ENCODE data around the gene DCAF5. TPM values are rescaled to one million over a fixed set of nuclear protein-coding genes. Genes with fewer than 3 reads are reported as not detected.

Gene DCAF5
- total RNA-seq (60.3 and 62.2 TPM in 2 replicates), polyA plus RNA-seq (58.7 and 65.5 TPM in 2 replicates), polyA minus RNA-seq (27.5 and 43.2 TPM in 2 replicates)
- total RNA-seq (2013) = 20.0 TPM

- ATAC-seq (ENCODE audit: low read depth) = no peak
- WGBS (ENCODE audit: insufficient coverage) = under 1% methylated on average over 26 of the region's 26 CpGs
- peak; percentile 95 for DNase-seq
- Histone ChIP-seq H3K27ac (ENCODE audit: low read length in 2 of 2) (peak within 1 kb of the TSS; percentile 80 to 88), H3K36me3 (replicated peaks in 1 of 2; ENCODE audit: control extremely low read depth in 1 of 2, control insufficient read depth in 1 of 2, extremely low read depth in 1 of 2, insufficient read depth in 2 of 2, low read length in 1 of 2) (peaks cover 3 to 9% of the 10 kb centered on the region in 2 experiments), H3K4me1 (ENCODE audit: control insufficient read depth in 2 of 2, insufficient read depth in 2 of 2, low read length in 2 of 2) (peaks cover 9 to 21% of the 10 kb centered on the region in 2 donors), H3K79me2 (ENCODE audit: control insufficient read depth, insufficient read depth, low read length) (peaks cover 43% of the 10 kb centered on the region), H2AFZ (ENCODE audit: insufficient read depth, low read depth, low read length, poor library complexity, severe bottlenecking) (peak within 1 kb of the TSS; percentile 91), H3K27me3 (replicated peaks in 1 of 4; ENCODE audit: control extremely low read depth in 1 of 4, control insufficient read depth in 3 of 4, insufficient read depth in 4 of 4, low read length in 3 of 4) (no peaks in the 10 kb centered on the region), H3K9ac (ENCODE audit: low read length) (peak within 1 kb of the TSS; percentile 92), H4K20me1 (ENCODE audit: control insufficient read depth, insufficient read depth, low read length, poor library complexity, severe bottlenecking) (peaks cover 36% of the 10 kb centered on the region), H3K4me2 (replicated peaks; ENCODE audit: low read depth, low read length, poor library complexity, severe bottlenecking) (peak within 1 kb of the TSS; percentile 98), H3K4me3 (ENCODE audit: control extremely low read depth in 1 of 5, extremely low read depth in 1 of 5, insufficient read depth in 1 of 5, low read depth in 2 of 5, low read length in 4 of 5) (peak within 1 kb of the TSS; percentile 67 to 94 (median 92)), H3K9me3 (ENCODE audit: control extremely low read depth in 1 of 3, control insufficient read depth in 2 of 3, insufficient read depth in 1 of 3, low read length in 2 of 3) (no peaks in the 10 kb centered on the region)
- TF ChIP-seq CTCF (IDR thresholded peaks at IDR 0.05) (no peak), EZH2 (IDR thresholded peaks at IDR 0.05; ENCODE audit: borderline replicate concordance, insufficient read depth, low read depth, low read length, poor library complexity, severe bottlenecking) (no peak)
- peaks cover 1% of the 10 kb centered on the region for H3K27me3 Mint-ChIP-seq
- H3K4me1 Mint-ChIP-seq = peaks cover 33% of the 10 kb centered on the region
- peak within 1 kb of the TSS; percentile 89 for H3K4me3 Mint-ChIP-seq
- H3K9me3 Mint-ChIP-seq (ENCODE audit: insufficient read depth) = no peaks in the 10 kb centered on the region
- CTCF ChIA-PET = interaction anchor here (2.2 to 2.4 kb wide), 2 partner anchors 23 to 39 kb away, joined by 7 to 15 read pairs; partner anchors contain the start of gene EXD2
- POLR2A ChIA-PET = no interaction called here
- intact Hi-C loops (cut with micrococcal nuclease) = loop anchor here (1.0 to 5.0 kb wide), 5 partner anchors 38 to 1791 kb away; partner anchors contain the start of genes EIF2S1, ERH, EXD2 and SLC39A9
- peak within 1 kb of the TSS; percentile 95 for H3K27ac Mint-ChIP-seq
These were observed at the start of gene DCAF5 for GRCh38 chr14:69152902-69153151. TSS of gene DCAF5 (minus strand) at chr14:69153119. CDS start at chr14:69152978, 141 bp downstream.

GRCh38 chr14:69199786-69200185, 46.9 kb upstream of the DCAF5 start:
- H4K20me1 ChIP-seq (ENCODE audit: control insufficient read depth, insufficient read depth, low read length, poor library complexity, severe bottlenecking) = no peaks in the 10 kb centered on the region

More at GRCh38 chr14:69199786-69200185, 46.9 kb upstream of the DCAF5 start:
- no peaks in the 10 kb centered on the region for H3K27me3 ChIP-seq (replicated peaks in 1 of 4; ENCODE audit: control extremely low read depth in 1 of 4, control insufficient read depth in 3 of 4, insufficient read depth in 4 of 4, low read length in 3 of 4)
- H3K4me3 Mint-ChIP-seq = no peak overlapping the region
- POLR2A ChIA-PET = no interaction called here
- no peak for DNase-seq
- H3K36me3 ChIP-seq (replicated peaks in 1 of 2; ENCODE audit: control extremely low read depth in 1 of 2, control insufficient read depth in 1 of 2, extremely low read depth in 1 of 2, insufficient read depth in 2 of 2, low read length in 1 of 2) = no peaks in the 10 kb centered on the region
- H3K9me3 Mint-ChIP-seq (ENCODE audit: insufficient read depth) = no peaks in the 10 kb centered on the region
- H3K4me3 ChIP-seq (ENCODE audit: control extremely low read depth in 1 of 5, extremely low read depth in 1 of 5, insufficient read depth in 1 of 5, low read depth in 2 of 5, low read length in 4 of 5) = no peak overlapping the region
- H2AFZ ChIP-seq (ENCODE audit: insufficient read depth, low read depth, low read length, poor library complexity, severe bottlenecking) = no peak overlapping the region
- no peak overlapping the region for H3K9ac ChIP-seq (ENCODE audit: low read length)
- no peak overlapping the region for H3K4me2 ChIP-seq (replicated peaks; ENCODE audit: low read depth, low read length, poor library complexity, severe bottlenecking)
- no peak for ATAC-seq (ENCODE audit: low read depth)
- H3K4me1 ChIP-seq (ENCODE audit: control insufficient read depth in 2 of 2, insufficient read depth in 2 of 2, low read length in 2 of 2) = no peaks in the 10 kb centered on the region
- H3K9me3 ChIP-seq (ENCODE audit: control extremely low read depth in 1 of 3, control insufficient read depth in 2 of 3, insufficient read depth in 1 of 3, low read length in 2 of 3) = no peaks in the 10 kb centered on the region
- no peaks in the 10 kb centered on the region for H3K27me3 Mint-ChIP-seq
- no peak overlapping the region for H3K27ac ChIP-seq (ENCODE audit: low read length in 2 of 2)
- no peaks in the 10 kb centered on the region for H3K4me1 Mint-ChIP-seq
- intact Hi-C loops (cut with micrococcal nuclease) = no loop called here
- H3K79me2 ChIP-seq (ENCODE audit: control insufficient read depth, insufficient read depth, low read length) = peaks cover 14% of the 10 kb centered on the region
- WGBS (ENCODE audit: insufficient coverage) = no CpG with 5 or more reads among the region's 10 CpGs
- TF ChIP-seq CTCF (IDR thresholded peaks at IDR 0.05) = no peak
- TF ChIP-seq EZH2 (IDR thresholded peaks at IDR 0.05; ENCODE audit: borderline replicate concordance, insufficient read depth, low read depth, low read length, poor library complexity, severe bottlenecking) = no peak
- no peak overlapping the region for H3K27ac Mint-ChIP-seq
- CTCF ChIA-PET = interaction anchor here (0.6 to 1.2 kb wide), 2 partner anchors 11 to 71 kb away, joined by 3 read pairs; no protein-coding TSS in a partner anchor

All from B cell (primary cell).